GM19193 (cell line): ENCODE measurements around the gene NGFR.

ENCODE experiments used
- POLR2A ChIP-seq: IDR thresholded peaks from 4 replicates; pipeline ENCODE4 v1.6.1; 2011; ENCODE audit not compliant: insufficient read depth, insufficient read length; ENCODE audit errors: extremely low read depth

The NGFR gene

GRCh38 chr17:49504369-49504768, 9.3 kb downstream of the NGFR start:
- TF ChIP-seq POLR2A: no peak

GRCh38 chr17:49505854-49506253, 10.8 kb downstream of the NGFR start:
- no peak for TF ChIP-seq POLR2A

- TF ChIP-seq POLR2A: no peak
Observed at GRCh38 chr17:49506282-49506681, 11.2 kb downstream of the NGFR start.

DNA sequence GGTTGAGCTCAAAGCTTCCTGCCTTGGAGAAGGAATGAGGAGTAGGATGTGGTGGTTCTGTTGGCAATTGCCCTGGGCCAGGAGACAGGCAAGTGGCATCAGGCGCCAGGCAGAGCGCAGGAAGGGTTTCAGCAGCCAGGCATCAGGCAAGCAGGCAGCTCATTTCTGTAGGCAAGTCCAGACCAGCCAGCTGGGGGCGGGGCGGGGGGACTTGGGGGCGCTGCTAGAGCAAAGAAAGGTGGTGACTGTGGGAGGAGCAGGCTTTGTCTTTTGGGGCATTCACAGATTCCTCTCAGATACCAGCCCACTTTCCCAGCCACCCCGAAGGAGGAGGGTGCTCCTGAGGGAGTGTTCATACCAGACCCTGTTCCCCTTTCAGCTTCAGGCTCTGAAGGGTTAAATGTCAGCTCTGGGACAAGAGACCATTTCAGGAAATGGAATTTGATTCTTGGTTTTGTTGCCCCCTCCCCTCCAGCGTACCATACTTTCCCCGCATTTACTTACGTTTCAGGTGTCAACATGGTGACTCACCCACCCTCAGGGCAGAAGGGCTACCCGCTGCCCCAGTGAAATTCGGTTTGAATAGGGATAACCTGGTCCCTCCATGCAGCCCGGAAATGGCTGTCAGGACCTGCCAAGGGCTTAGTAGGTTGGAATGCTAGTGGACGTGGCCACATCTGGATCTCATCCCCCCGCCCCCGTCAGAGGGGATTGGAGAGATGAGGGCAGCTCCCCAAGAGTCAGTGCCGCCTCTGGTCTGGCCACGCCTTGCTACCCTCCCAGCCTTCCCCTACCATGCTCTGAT, 13.2 kb downstream of the NGFR start:
- no peak for TF ChIP-seq POLR2A

DNA sequence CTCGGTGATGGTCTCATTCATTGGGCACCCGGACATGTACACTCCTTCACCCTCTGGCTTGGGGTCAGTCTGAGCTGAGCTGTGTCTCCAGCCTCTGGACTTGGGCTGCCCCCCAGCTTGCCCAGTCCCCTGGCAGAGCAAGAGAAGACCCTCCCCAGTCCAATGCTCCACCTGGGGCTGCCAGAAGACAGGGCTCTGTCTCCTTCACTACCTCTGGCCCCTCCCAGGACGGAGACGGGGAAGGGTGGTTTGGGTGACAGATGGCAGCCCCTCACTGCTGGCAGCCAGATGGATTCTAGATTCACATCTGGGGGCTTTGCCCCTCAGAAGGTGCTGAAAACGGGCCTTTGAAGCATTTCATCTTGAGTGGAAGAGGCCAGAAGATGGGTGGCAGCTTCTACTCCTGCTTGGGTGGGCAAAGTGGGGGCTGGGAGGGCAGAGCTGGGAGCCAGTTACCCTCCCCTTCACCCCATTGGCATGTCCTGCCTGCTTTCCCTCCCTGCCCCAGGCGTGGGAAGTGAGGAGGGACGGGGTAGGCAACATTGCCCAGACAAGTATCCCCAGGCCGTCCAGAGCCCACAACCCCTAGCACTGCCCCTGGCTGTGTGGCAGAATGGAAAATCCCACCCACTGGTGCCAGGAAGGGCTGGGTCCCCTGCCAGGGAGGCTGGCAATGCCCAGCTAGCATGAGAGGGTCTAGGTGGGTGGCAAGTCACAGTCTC, 13.9 kb downstream of the NGFR start:
- TF ChIP-seq POLR2A: no peak

- TF ChIP-seq POLR2A: no peak
Observed at GRCh38 chr17:49509588-49509917, 14.5 kb downstream of the NGFR start.

DNA sequence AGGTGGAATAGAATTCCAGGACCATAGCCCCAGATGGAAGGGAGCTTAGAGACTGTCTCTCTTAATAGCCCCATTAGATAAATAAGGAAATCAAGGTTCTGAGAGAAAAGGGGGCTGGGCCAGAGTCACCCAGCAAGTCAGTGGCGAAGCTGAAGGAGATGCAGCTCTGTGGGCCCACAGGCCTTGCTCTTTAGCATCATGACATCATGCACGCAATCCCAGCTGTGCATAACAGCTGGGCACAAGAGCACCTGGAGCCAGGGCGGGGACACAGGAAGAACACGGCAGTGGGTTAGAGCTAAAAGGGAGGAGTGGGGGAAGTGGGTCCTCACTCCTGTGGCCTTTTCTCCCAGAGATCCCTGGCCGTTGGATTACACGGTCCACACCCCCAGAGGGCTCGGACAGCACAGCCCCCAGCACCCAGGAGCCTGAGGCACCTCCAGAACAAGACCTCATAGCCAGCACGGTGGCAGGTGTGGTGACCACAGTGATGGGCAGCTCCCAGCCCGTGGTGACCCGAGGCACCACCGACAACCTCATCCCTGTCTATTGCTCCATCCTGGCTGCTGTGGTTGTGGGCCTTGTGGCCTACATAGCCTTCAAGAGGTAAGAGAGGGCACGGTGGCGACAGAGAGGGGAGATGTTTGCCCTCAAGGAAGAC, 15.1 kb downstream of the NGFR start:
- TF ChIP-seq POLR2A: no peak

DNA sequence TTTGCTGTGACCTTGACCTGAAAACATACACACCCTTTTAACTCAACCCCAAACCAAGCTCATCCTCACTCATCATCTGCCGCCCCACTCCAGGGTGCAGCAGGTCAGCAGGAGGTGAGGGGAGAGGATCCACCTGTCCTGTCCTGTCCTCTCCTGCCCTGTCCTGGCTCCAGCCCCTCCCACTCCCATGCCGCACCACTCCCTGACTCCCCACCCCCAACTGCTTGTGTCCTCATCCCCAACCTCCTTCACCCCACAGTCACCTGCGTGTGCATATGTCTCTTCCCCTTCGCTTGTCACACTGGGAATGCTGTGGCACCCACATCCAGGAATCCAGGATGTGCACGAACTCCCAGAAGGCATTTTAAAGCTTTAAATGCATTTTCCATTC, 15.6 kb downstream of the NGFR start:
- TF ChIP-seq POLR2A: no peak

DNA sequence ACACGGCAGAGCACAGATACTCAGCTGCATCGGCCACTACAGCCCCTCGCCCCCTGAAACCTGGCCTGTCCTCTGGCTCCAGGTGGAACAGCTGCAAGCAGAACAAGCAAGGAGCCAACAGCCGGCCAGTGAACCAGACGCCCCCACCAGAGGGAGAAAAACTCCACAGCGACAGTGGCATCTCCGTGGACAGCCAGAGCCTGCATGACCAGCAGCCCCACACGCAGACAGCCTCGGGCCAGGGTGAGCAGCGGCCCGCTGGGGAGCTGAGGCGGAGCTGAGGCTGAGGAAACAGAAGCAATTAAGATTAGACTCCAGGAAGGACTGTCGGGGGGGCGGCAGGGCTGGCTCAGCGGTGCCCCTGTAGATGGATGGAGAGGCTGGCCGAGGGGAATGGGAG, 16.7 kb downstream of the NGFR start:
- TF ChIP-seq POLR2A: no peak

DNA sequence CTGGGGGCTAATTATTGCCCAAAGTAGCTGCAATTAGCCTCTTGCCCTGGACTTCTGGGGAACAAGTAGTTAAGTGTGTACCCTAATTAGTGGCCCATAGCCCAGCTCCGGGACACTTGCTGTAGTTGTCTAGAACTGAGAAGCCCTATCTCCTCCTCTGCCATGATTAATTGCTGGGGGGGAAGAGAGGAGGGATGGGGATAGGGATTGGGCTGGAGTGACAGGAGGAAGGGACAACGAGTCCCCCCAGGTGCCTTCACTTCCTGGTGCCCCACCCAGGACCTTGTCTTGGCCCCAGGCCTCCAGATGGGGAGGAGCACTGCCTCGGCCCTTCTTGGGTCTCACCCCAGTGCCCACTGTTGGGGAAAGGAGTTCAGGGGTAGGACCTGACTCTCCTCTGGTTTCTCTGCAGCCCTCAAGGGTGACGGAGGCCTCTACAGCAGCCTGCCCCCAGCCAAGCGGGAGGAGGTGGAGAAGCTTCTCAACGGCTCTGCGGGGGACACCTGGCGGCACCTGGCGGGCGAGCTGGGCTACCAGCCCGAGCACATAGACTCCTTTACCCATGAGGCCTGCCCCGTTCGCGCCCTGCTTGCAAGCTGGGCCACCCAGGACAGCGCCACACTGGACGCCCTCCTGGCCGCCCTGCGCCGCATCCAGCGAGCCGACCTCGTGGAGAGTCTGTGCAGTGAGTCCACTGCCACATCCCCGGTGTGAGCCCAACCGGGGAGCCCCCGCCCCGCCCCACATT, 17.4 kb downstream of the NGFR start:
- no peak for TF ChIP-seq POLR2A

DNA sequence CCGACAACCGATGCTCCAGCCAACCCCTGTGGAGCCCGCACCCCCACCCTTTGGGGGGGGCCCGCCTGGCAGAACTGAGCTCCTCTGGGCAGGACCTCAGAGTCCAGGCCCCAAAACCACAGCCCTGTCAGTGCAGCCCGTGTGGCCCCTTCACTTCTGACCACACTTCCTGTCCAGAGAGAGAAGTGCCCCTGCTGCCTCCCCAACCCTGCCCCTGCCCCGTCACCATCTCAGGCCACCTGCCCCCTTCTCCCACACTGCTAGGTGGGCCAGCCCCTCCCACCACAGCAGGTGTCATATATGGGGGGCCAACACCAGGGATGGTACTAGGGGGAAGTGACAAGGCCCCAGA, 17.9 kb downstream of the NGFR start:
- no peak for TF ChIP-seq POLR2A

- TF ChIP-seq POLR2A: no peak
Observed at GRCh38 chr17:49513641-49514040, 18.5 kb downstream of the NGFR start.

GRCh38 chr17:49514071-49514721, 19.1 kb downstream of the NGFR start:
- TF ChIP-seq POLR2A: no peak

DNA sequence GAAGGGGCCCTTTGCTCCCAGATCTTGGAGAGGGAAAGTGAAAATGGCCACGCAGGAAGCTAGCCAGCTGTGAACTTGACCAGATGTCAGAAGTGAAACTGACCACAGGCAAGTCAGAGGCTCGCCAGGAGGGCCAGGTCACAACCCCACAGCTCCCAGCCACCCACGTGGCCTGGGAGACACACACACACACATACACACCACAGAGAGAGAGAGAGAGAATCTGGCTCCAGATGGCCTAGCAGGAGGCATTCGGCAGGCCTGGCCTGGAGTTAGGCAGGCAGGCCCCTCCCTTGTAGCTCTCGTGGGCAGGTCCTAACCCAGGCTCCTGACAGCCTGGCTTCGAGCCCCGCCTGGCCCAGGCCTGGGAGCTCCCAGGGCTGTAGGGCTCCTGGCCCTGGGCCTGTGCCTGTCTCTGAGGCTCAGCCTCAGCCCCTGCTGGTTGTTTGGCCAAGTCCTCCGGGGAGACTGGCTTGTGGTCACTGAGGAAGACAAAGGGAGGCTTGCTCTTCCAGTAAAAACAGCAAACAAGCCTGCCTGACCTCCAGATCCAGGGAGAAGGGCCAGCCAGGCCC, 20.2 kb downstream of the NGFR start:
- TF ChIP-seq POLR2A: no peak
